ENCODE results near the gene RNF208.

GRCh38 chr9:137231372-137232039 is 9.5 kb upstream of the RNF208 start:
- TF ChIP-seq CTCF (IDR thresholded peaks at IDR 0.05; ENCODE audit: low read depth, low read length, poor library complexity, severe bottlenecking) (no peak), EZH2phosphoT487 (IDR thresholded peaks at IDR 0.05; ENCODE audit: borderline replicate concordance, low read length) (no peak)

Data from DOHH2 (cell line).